K562 (cell line): ENCODE data around the gene ETHE1. TPM values are rescaled to one million over a fixed set of nuclear protein-coding genes. Genes with fewer than 3 reads are reported as not detected.

Experiments
- ATAC-seq: fragments of 200-7000 bp; cut with Tn5 transposase; 3 replicates; pipeline ENCODE4 v1.9.1; 2020; ENCODE audit warnings: moderate library complexity
- BruUV-seq: library from RNA; stranded (reverse); fragments of 400-500 nt; replicated peaks from 2 replicates; lab custom pipeline; 2021; lab: Mats Ljungman, UMichigan
- CTCF ChIA-PET: fragments of 300-600 bp; formaldehyde crosslinking; extraction: SDS; loops from one replicate; lab custom pipeline; 2021; ENCODE audit warnings: low intra/inter-chr PET ratio; lab: Yijun Ruan, JAX
- POLR2A ChIA-PET: fragments of 300-600, 350-650 bp; sonication (Branson Sonifier 250); formaldehyde crosslinking; extraction: SDS; loops from one replicate; lab custom pipeline; 2021; ENCODE audit warnings: antibody characterized with exemption, inconsistent platforms; lab: Yijun Ruan, JAX
- DNase-seq, 4 experiments: peaks; one replicate each; pipeline versions ENCODE4 v3.0.0 to v3.0.0-alpha.2; 2011 to 2018; ENCODE audit warnings: low spot score in 3 of 4, mixed read lengths in 3 of 4; ENCODE audit errors: extremely low read depth in 1 of 4
- FAIRE-seq: peaks from 2 replicates; lab custom pipeline; 2011; peaks lifted over from hg19 to GRCh38; lab: Jason Lieb, UNC
- H2AFZ ChIP-seq: 2 replicates; pipeline ENCODE4 v1.6.0; 2011; ENCODE audit warnings: low read depth, low read length, control low read depth, inconsistent platforms
- H3K27ac ChIP-seq: fragments of 200-600 bp; 3 replicates; pipeline ENCODE4 v1.8.0; 2011; ENCODE audit warnings: low read depth, mild to moderate bottlenecking, control low read depth, inconsistent platforms, low read length, moderate library complexity, mixed read lengths; ENCODE audit errors: extremely low read depth
- H3K27me3 ChIP-seq, 2 experiments: fragments of 300-600 bp in 1 of 2; 2 replicates in 1 of 2; 3 replicates in 1 of 2; pipeline versions ENCODE4 v1.6.0 to v1.8.0; 2011; ENCODE audit warnings: inconsistent platforms in 2 of 2, low read length in 2 of 2, mild to moderate bottlenecking in 1 of 2, mixed read lengths in 1 of 2, moderate library complexity in 1 of 2; ENCODE audit not compliant: control insufficient read depth in 2 of 2, insufficient read depth in 2 of 2
- H3K36me3 ChIP-seq: fragments of 300-600 bp; 3 replicates; pipeline ENCODE4 v1.8.0; 2011; ENCODE audit warnings: mild to moderate bottlenecking, low read length, inconsistent platforms; ENCODE audit not compliant: control insufficient read depth, insufficient read depth
- H3K4me1 ChIP-seq, 2 experiments: fragments of 200-600 bp in 1 of 2; replicated peaks in 1 of 2; 2 replicates in 1 of 2; 3 replicates in 1 of 2; pipeline versions ENCODE4 v1.5.1 to v1.8.0; 2011; ENCODE audit warnings: inconsistent platforms in 2 of 2, low read length in 2 of 2, mild to moderate bottlenecking in 1 of 2, mixed read lengths in 1 of 2, moderate library complexity in 1 of 2; ENCODE audit not compliant: control insufficient read depth in 2 of 2, insufficient read depth in 2 of 2
- H3K4me2 ChIP-seq: 2 replicates; pipeline ENCODE4 v1.6.1; 2011; ENCODE audit warnings: low read length, control low read depth, inconsistent platforms, mixed read lengths; ENCODE audit not compliant: insufficient read depth
- H3K4me3 ChIP-seq: fragments of 200-600 bp; sonication (generic), shearing (Covaris generic); 2 replicates; pipeline ENCODE4 v1.5.1; 2016; ENCODE audit warnings: control low read depth, inconsistent platforms
- H3K79me2 ChIP-seq: fragments of 200-600 bp; 3 replicates; pipeline ENCODE4 v1.8.0; 2011; ENCODE audit warnings: low read length, inconsistent platforms; ENCODE audit not compliant: control insufficient read depth, insufficient read depth
- H3K9ac ChIP-seq, 2 experiments: 2 replicates each; pipeline versions ENCODE4 v1.6.0 to v1.6.1; 2011; ENCODE audit warnings: low read depth in 2 of 2, low read length in 2 of 2, control low read depth in 1 of 2, inconsistent platforms in 1 of 2, mild to moderate bottlenecking in 1 of 2, mixed read lengths in 1 of 2; ENCODE audit not compliant: insufficient read depth in 1 of 2
- H3K9me1 ChIP-seq: one replicate; pipeline ENCODE4 v1.6.0; 2011; ENCODE audit warnings: inconsistent platforms, mild to moderate bottlenecking, low read length, moderate library complexity; ENCODE audit not compliant: control insufficient read depth, insufficient read depth
- H3K9me3 ChIP-seq: replicated peaks from 2 replicates; pipeline ENCODE4 v1.5.1; 2011; ENCODE audit warnings: low read depth, low read length, inconsistent platforms; ENCODE audit not compliant: control insufficient read depth, insufficient read depth
- H4K20me1 ChIP-seq: replicated peaks from 2 replicates; pipeline ENCODE4 v1.6.1; 2011; ENCODE audit warnings: low read length, inconsistent platforms, mixed read lengths; ENCODE audit not compliant: control insufficient read depth, insufficient read depth
- CBX8 ChIP-seq: fragments of 200-600 bp; sonication (generic); IDR thresholded peaks from 2 replicates; pipeline ENCODE4 v1.6.1; 2012; ENCODE audit warnings: borderline replicate concordance, mixed run types, low read depth, mild to moderate bottlenecking, moderate library complexity, mixed read lengths, low read length, control low read depth, inconsistent platforms; ENCODE audit not compliant: poor library complexity, severe bottlenecking; ENCODE audit errors: extremely low read depth
- HMBOX1 ChIP-seq: sonication (generic); IDR thresholded peaks from 2 replicates; pipeline ENCODE4 v1.6.1; 2016
- RBM25 ChIP-seq: fragments of 200-400 bp; formaldehyde crosslinking; IDR thresholded peaks from 2 replicates; pipeline ENCODE4 v1.6.1; 2018; ENCODE audit warnings: low read length, low read depth, moderate library complexity; ENCODE audit not compliant: severe bottlenecking
- TEAD4 ChIP-seq, 2 experiments: sonication (generic) in 1 of 2; formaldehyde crosslinking in 1 of 2; IDR thresholded peaks; 2 replicates each; pipeline versions ENCODE4 v1.6.1 to v1.8.0; 2012 to 2022; ENCODE audit warnings: borderline replicate concordance in 1 of 2, inconsistent platforms in 1 of 2, low read length in 1 of 2, mild to moderate bottlenecking in 1 of 2, missing genetic modification reagents in 1 of 2
- WGBS: fragments of 100-300 bp; shearing (Covaris generic); methylation state at CpG from one replicate; pipeline ENCODE4 v1.1.6; 2016; ENCODE audit warnings: low coverage, mixed read lengths; ENCODE audit not compliant: insufficient coverage; ENCODE audit errors: missing lambda C conversion rate; 5-methylcytosine and 5-hydroxymethylcytosine counted together
- in situ Hi-C: fragments of 300-500 bp; cut with MboI; formaldehyde crosslinking; loops from 4 replicates; pipeline ENCODE4 v1.15.0; 2018; ENCODE audit warnings: inconsistent platforms, mixed read lengths
- intact Hi-C: fragments of 100-400 bp; cut with micrococcal nuclease; formaldehyde crosslinking; loops from 2 replicates; pipeline ENCODE4 v1.14.2; 2022
- polyA plus RNA-seq, 8 experiments: library from polyadenylated mRNA; depleted of rRNA in 4 of 8; stranded (reverse) in 5 of 8; unstranded in 3 of 8; fragments of >200 nt; fragmentation: Nextera tagmentation in 2 of 8; fragmentation: Illumina TruSeq in 1 of 8; extraction: Ambion mirVana in 2 of 8; extraction: Trizol in 1 of 8; gene quantifications; 2 replicates each; pipeline versions ENCODE4 v1.2.1 to v1.2.3, GENCODE V29; 2011 to 2014; ENCODE audit warnings: inconsistent platforms in 1 of 8, missing spikeins in 1 of 8
- total RNA-seq, 7 experiments: library from RNA; depleted of rRNA in 6 of 7; stranded (reverse); fragments of >200 nt in 6 of 7; fragmentation: Illumina TruSeq in 2 of 7; extraction: Trizol in 2 of 7; gene quantifications; 2 replicates each; pipeline versions ENCODE4 v1.2.1 to v1.2.3, GENCODE V29; 2011 to 2021; ENCODE audit warnings: low replicate concordance in 1 of 7

Gene ETHE1
- total and polyA plus RNA-seq, 9 of the 15 experiments (the other 6 are each of a cell fraction or from before 2014, with no cell fraction given) = 2.9 to 21.0 (median 10.2) TPM

GRCh38 chr19:43541920-43542650 lies 15.1 kb upstream of the ETHE1 start (continued):
- TF ChIP-seq TEAD4 (IDR thresholded peaks at IDR 0.05; ENCODE audit: low read length) (no peak), TEAD4 (CRISPR knock-in tag; IDR thresholded peaks at IDR 0.05; ENCODE audit: borderline replicate concordance) (no peak)

DNA sequence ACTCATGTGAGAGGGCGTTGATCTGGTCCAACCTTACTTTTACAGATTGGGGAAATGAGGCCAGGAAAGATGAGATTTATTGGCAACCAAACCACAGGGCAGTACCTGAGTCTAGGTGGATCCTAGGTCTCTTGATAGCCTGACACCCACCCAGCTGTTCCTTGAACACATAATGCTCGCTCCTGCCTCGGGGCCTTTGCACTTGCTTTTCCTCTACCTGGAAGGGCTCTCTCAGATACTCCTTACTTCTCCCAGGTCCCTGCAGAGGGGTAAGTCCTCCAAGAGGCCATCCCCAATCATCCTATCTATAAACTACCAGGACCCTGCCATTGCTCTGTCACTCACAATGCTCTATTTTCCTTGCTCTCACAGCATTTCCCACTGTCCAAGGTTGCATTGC lies 13.4 kb upstream of the ETHE1 start:
- no peak overlapping the region for H2AFZ ChIP-seq
- no peak for ATAC-seq
- in situ Hi-C loops = no loop called here
- ChIA-PET POLR2A (no interaction called here), CTCF (no interaction called here)
- H3K4me3 ChIP-seq = no peak overlapping the region
- no TSS peak for BruUV-seq
- no peak overlapping the region for H3K9ac ChIP-seq
- H3K79me2 ChIP-seq = no peaks in the 10 kb centered on the region
- 93% methylated on average over 3 of the region's 3 CpGs for WGBS
- H3K27ac ChIP-seq = no peak overlapping the region
- no peaks in the 10 kb centered on the region for H4K20me1 ChIP-seq
- peaks cover 1% of the 10 kb centered on the region; the same call in 1 of the 2 replicates for H3K9me3 ChIP-seq
- intact Hi-C loops = no loop called here
- TF ChIP-seq RBM25 (peak; percentile 73), CBX8 (no peak), HMBOX1 (no peak)
- TF ChIP-seq, all 486 proteins: peak for 1
- H3K9me1 ChIP-seq = no peaks in the 10 kb centered on the region
- H3K4me1 ChIP-seq = peaks cover 0 to 2% of the 10 kb centered on the region in 2 experiments; a peak in 1 of 5 replicates
- peaks cover 56% of the 10 kb centered on the region; the same call in 2 of the 3 replicates for H3K36me3 ChIP-seq
- FAIRE-seq (no peak), DNase-seq (no peak)
- H3K4me2 ChIP-seq = no peak overlapping the region
- no peaks in the 10 kb centered on the region for H3K27me3 ChIP-seq
